ENCODE data around the gene DNER. TPM values are rescaled to one million over a fixed set of nuclear protein-coding genes. Genes with fewer than 3 reads are reported as not detected.
"Not testable (repeated sequence)": the region's sequence is repeated elsewhere in the genome, so short reads cannot be mapped to it uniquely, and the experiment has no call there.

DNER gene
- total and polyA plus RNA-seq, 2 donors (not counting 1 experiment from before 2014, with no cell fraction given) = not detected

- no peak overlapping the region for H2AFZ ChIP-seq (ENCODE audit: insufficient read depth, low read depth, low read length, poor library complexity, severe bottlenecking)
- H3K9ac ChIP-seq (ENCODE audit: low read length) = no peak overlapping the region
- no peak overlapping the region for H3K27ac ChIP-seq (ENCODE audit: low read length in 2 of 2)
- H3K4me1 ChIP-seq (ENCODE audit: control insufficient read depth in 2 of 2, insufficient read depth in 2 of 2, low read length in 2 of 2) = peaks cover 0 to 4% of the 10 kb centered on the region in 2 donors
- Mint-ChIP-seq H3K27ac (no peak overlapping the region), H3K27me3 (no peaks in the 10 kb centered on the region), H3K4me1 (peaks cover 3% of the 10 kb centered on the region), H3K4me3 (no peak overlapping the region), H3K9me3 (ENCODE audit: insufficient read depth) (no peaks in the 10 kb centered on the region)
- 100% methylated on average over 1 of the region's 3 CpGs for WGBS (ENCODE audit: insufficient coverage)
- no peaks in the 10 kb centered on the region for H3K9me3 ChIP-seq (ENCODE audit: control extremely low read depth in 1 of 3, control insufficient read depth in 2 of 3, insufficient read depth in 1 of 3, low read length in 2 of 3)
- CTCF ChIA-PET = no interaction called here
- no peak for TF ChIP-seq EZH2 (IDR thresholded peaks at IDR 0.05; ENCODE audit: borderline replicate concordance, insufficient read depth, low read depth, low read length, poor library complexity, severe bottlenecking)
- TF ChIP-seq, protein P1, sequence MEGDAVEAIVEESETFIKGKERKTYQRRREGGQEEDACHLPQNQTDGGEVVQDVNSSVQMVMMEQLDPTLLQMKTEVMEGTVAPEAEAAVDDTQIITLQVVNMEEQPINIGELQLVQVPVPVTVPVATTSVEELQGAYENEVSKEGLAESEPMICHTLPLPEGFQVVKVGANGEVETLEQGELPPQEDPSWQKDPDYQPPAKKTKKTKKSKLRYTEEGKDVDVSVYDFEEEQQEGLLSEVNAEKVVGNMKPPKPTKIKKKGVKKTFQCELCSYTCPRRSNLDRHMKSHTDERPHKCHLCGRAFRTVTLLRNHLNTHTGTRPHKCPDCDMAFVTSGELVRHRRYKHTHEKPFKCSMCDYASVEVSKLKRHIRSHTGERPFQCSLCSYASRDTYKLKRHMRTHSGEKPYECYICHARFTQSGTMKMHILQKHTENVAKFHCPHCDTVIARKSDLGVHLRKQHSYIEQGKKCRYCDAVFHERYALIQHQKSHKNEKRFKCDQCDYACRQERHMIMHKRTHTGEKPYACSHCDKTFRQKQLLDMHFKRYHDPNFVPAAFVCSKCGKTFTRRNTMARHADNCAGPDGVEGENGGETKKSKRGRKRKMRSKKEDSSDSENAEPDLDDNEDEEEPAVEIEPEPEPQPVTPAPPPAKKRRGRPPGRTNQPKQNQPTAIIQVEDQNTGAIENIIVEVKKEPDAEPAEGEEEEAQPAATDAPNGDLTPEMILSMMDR (IDR thresholded peaks at IDR 0.05) = no peak
- no peak overlapping the region for H3K4me2 ChIP-seq (replicated peaks; ENCODE audit: low read depth, low read length, poor library complexity, severe bottlenecking)
- no peaks in the 10 kb centered on the region for H3K27me3 ChIP-seq (replicated peaks in 1 of 4; ENCODE audit: control extremely low read depth in 1 of 4, control insufficient read depth in 3 of 4, insufficient read depth in 4 of 4, low read length in 3 of 4)
- no peak overlapping the region for H3K4me3 ChIP-seq (ENCODE audit: control extremely low read depth in 1 of 5, extremely low read depth in 1 of 5, insufficient read depth in 1 of 5, low read depth in 2 of 5, low read length in 4 of 5)
- DNase-seq = no peak
- no peaks in the 10 kb centered on the region for H3K36me3 ChIP-seq (replicated peaks in 1 of 2; ENCODE audit: control extremely low read depth in 1 of 2, control insufficient read depth in 1 of 2, extremely low read depth in 1 of 2, insufficient read depth in 2 of 2, low read length in 1 of 2)
- intact Hi-C loops (cut with micrococcal nuclease) = no loop called here
- ATAC-seq (ENCODE audit: low read depth) = no peak
- H4K20me1 ChIP-seq (ENCODE audit: control insufficient read depth, insufficient read depth, low read length, poor library complexity, severe bottlenecking) = no peaks in the 10 kb centered on the region
- no peaks in the 10 kb centered on the region for H3K79me2 ChIP-seq (ENCODE audit: control insufficient read depth, insufficient read depth, low read length)
- POLR2A ChIA-PET = no interaction called here
These were observed 34.6 kb upstream of the DNER start for GRCh38 chr2:229748950-229749349.

GRCh38 chr2:229742691-229743090 lies 28.3 kb upstream of the DNER start:
- H3K36me3 ChIP-seq (replicated peaks in 1 of 2; ENCODE audit: control extremely low read depth in 1 of 2, control insufficient read depth in 1 of 2, extremely low read depth in 1 of 2, insufficient read depth in 2 of 2, low read length in 1 of 2); H3K27ac Mint-ChIP-seq; POLR2A ChIA-PET; H4K20me1 ChIP-seq (ENCODE audit: control insufficient read depth, insufficient read depth, low read length, poor library complexity, severe bottlenecking); H3K9me3 Mint-ChIP-seq (ENCODE audit: insufficient read depth); H3K9ac ChIP-seq (ENCODE audit: low read length); H3K4me3 Mint-ChIP-seq; H3K4me2 ChIP-seq (replicated peaks; ENCODE audit: low read depth, low read length, poor library complexity, severe bottlenecking); H2AFZ ChIP-seq (ENCODE audit: insufficient read depth, low read depth, low read length, poor library complexity, severe bottlenecking); DNase-seq; H3K4me1 ChIP-seq (ENCODE audit: control insufficient read depth in 2 of 2, insufficient read depth in 2 of 2, low read length in 2 of 2); H3K27me3 Mint-ChIP-seq; ATAC-seq (ENCODE audit: low read depth); intact Hi-C loops (cut with micrococcal nuclease); H3K27ac ChIP-seq (ENCODE audit: low read length in 2 of 2); H3K79me2 ChIP-seq (ENCODE audit: control insufficient read depth, insufficient read depth, low read length); H3K4me3 ChIP-seq (ENCODE audit: control extremely low read depth in 1 of 5, extremely low read depth in 1 of 5, insufficient read depth in 1 of 5, low read depth in 2 of 5, low read length in 4 of 5); H3K4me1 Mint-ChIP-seq; CTCF ChIA-PET; H3K27me3 ChIP-seq (replicated peaks in 1 of 4; ENCODE audit: control extremely low read depth in 1 of 4, control insufficient read depth in 3 of 4, insufficient read depth in 4 of 4, low read length in 3 of 4): not testable (repeated sequence)
- H3K9me3 ChIP-seq (ENCODE audit: control extremely low read depth in 1 of 3, control insufficient read depth in 2 of 3, insufficient read depth in 1 of 3, low read length in 2 of 3) = peaks cover 0 to 14% (median 8%) of the 10 kb centered on the region in 3 donors
- WGBS (ENCODE audit: insufficient coverage) = 99% methylated on average over 13 of the region's 35 CpGs
